HG03159 (cell line): ENCODE data around the gene DNAJC17.

ENCODE experiments used
- ATAC-seq: cut with Tn5 transposase; IDR thresholded peaks from one replicate; pipeline ENCODE4 v1.9.1; 2021; ENCODE audit warnings: mild to moderate bottlenecking, moderate library complexity; ENCODE audit not compliant: unreplicated experiment

The DNAJC17 gene

DNA sequence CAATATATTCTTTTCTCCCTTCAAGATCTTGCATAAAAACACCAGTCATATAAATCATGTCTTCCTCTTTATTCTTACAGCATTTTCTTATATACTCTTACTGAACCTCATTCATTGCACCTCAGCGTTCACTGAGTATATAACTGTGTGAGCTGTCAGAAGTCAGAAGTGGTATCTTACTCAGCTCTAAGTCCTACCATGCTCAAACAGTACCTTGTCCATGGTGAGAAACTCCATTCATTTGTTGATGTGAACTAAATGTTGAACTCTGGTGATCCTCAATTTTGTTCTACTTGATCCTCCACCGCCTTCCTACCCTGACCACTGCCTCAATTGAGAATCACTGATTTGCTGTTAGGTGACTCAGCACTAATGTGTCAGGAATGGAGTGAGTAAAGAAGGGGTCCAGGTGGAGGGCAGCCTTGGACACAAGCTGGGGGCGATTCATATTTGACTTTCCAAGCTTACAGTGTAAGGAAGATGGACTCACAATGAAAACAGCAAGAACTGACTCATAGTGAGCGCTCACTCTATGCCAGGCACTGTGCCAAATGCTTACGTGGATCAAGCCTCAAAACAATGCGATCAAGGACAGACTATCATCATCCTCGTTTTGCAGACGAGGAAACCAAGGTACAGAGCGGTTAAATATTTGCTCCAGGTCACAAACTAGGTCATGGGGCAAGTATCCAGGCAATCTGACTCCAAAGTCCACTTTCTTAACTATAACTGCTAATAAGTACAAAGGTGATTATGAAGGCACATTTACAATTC, 13.9 kb downstream of the DNAJC17 start:
- no peak for ATAC-seq

DNA sequence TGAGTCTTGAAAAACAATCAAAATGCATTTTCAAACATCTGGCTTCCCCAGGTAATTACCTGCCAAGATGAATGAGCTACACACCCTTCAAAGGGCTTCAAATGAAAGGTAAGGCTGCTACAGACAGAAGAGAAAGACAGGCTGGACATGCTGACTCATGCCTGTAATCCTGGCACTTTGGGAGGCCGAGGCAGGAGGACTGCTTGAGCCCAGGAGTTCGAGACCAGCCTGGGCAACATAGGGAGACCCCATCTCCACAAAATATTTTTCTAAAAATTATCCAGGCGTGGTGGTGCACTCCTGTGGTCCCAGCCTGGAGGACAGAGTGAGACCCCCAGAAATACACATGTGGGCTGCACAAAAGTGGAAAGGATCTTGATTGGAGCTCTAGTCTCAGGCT, 14.9 kb downstream of the DNAJC17 start:
- ATAC-seq: no peak

DNA sequence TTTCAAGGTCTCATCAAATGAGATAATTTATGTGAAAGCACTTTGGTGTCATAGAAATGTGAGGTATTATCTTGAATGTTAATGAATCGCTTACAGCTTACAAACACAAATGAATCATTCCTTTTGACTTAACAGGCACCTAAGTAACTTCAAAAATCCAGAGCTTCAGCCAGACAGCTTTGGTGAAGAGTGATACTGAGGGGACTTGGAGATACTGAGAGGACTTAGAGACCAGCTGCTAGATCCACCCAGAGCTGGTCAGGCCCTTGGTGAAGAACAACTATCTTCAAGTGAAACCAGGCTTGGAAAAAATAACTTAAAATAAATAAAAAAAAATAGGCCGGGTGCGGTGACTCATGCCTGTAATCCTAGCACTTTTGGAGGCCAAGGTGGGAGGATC, 16.6 kb downstream of the DNAJC17 start:
- no peak for ATAC-seq

GRCh38 chr15:40789999-40790398, 17.3 kb downstream of the DNAJC17 start:
- ATAC-seq: no peak

DNA sequence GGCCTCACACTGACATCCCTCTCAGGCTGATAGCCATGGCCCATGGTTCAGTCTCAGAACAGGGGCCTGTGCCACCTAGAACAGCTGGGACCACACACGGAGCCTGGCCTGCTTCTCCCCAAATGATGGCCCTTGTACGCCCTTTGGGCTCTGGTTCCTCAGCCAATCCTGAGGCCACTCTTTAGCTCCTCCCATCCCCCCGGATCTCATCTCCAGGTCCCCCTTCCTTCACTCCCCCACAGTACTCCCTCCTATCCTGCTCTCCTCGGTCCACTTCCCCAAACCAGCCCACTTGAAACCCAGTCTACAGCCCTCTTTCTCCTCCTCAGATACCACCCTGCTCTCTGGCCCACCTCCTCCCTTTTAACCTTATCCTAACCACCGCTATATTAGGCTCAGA, 18.2 kb downstream of the DNAJC17 start:
- no peak for ATAC-seq

DNA sequence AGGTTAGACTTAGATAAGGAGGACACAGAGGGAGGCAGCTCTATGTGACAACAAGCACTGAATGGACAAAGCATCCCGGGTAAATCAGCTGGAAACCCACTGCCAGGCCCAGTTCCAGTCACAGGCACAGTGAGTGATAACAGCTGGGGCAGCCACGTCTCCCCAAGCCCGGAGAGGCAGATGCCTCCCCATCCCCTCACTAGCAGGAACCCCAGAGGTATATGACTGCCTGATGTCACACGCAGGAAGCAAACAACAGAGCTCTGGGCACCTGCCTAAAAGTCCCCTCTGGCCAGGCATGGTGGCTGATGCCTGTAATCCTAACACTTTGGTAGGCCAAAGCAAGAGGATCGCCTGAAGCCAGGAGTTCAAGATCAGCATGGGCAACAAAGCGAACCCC, 19.3 kb downstream of the DNAJC17 start:
- no peak for ATAC-seq

DNA sequence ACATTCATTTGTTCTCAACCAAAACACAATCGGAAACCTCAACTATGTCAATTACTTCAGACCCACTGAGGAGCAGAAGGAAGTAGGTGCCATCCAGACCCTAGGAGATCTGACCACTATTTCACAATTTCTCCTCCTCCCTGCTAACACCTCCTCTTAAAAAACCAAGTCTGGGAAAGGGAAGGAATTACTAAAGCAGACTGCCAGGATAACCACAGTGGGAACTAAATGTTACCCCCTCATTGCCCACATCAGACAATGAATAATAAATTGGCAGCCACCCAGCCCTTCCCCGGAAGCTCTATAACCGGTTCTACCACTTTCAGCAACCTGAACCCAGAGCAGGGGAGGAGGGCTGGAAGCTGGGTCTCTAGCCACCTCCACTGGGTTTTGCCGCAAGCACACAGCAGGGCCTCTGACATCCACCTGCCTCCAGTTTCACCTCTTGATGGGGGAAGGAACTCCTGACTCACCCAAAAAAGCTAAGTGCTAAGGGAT, 19.9 kb downstream of the DNAJC17 start:
- ATAC-seq: no peak

- no peak for ATAC-seq
Measured at GRCh38 chr15:40785814-40786213, 21.5 kb downstream of the DNAJC17 start.

GRCh38 chr15:40785164-40785563, 22.1 kb downstream of the DNAJC17 start:
- no peak for ATAC-seq

GRCh38 chr15:40782609-40783227, 24.6 kb downstream of the DNAJC17 start:
- ATAC-seq: no peak

DNA sequence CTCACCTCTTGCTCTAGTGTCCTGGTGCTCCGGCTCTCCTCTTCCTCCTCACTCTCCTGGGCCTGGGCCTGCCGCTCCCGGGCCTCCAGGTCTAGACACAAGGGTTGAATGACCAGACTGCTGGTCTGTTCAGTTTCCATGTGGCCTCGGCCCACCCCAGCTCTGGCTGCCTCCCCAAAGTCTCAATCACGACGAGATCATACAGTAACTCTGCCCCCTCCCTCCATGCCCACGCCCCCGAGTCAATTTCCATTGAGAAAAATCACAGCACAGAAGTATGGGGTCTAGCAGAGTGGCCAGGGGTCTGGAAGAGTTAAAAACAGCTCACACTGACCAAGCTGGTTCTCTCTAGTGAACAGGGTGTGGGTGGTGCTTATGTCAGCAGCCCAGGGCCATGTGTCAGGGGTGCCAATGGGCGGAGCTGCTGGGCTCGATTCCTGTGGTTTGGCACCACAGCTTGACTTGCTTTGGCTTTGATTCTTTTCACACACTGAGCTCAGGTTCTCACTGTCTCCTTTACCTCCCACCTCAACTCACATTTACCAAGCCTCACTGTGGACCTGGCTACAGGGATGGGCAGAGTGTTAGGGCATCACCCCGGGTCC, 30.6 kb downstream of the DNAJC17 start:
- no peak for ATAC-seq

DNA sequence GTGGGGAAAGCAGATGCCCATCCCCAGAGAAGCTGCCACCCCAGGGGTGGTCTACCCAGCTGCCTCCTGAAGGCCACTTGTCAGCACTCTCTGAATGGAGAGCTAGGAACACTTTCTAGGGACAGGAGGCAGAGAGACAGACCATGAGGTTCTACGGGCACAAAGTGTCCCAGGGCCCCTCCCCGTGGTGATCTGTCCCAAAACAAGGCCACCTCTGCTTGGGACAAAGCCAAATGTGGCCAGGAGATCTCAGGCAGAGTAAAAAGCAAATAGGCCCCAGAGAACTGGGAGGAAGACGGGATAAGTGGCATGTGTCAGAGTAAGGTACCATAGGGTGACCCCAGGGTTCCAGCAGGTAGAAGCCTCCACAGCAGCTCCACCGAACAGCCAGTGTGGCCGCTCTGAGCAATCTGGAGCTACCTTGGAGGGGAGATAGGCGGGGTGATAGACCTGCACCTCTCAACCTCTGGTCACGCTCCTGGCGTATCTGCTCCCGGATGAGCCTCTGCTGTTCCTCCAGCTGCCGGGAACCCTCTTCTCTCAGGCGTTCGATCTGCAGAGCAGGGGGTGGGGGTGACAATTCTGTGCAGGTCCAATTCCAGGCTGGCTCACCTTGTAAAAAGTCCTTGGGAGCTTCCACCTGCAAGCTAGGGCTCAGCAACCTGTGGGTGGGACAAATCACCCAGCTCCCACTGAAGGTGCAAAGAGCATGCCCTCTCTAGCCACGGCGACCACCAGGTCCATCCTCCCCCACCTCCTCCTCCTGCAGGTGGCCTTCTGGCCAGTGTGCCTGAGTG, 31.3 kb downstream of the DNAJC17 start:
- no peak for ATAC-seq

GRCh38 chr15:40775007-40775406, 32.3 kb downstream of the DNAJC17 start:
- ATAC-seq: no peak

DNA sequence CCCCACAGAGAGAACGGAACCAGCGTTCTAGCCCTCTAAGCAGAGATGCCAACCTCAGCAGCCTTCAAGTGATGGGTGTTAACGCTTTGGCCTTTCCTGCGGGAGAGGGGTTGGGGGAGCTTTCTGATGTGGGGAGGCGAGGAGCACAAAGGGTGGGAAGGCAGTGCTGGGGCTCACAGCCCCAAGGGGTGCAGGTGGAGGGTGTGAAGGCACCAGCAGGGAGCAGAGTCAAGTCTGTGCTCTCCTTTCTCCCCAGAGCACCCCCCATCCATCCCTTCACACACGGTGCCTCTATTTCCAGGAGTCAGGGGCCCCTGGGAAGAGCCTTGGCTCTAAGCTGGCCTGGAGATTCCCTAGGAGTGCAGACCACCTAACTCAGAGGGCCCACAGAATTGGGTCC, 33.4 kb downstream of the DNAJC17 start:
- ATAC-seq: no peak

- no peak for ATAC-seq
Measured at GRCh38 chr15:40773496-40773895, 33.8 kb downstream of the DNAJC17 start.

GRCh38 chr15:40772014-40772413, 35.3 kb downstream of the DNAJC17 start:
- ATAC-seq: no peak

DNA sequence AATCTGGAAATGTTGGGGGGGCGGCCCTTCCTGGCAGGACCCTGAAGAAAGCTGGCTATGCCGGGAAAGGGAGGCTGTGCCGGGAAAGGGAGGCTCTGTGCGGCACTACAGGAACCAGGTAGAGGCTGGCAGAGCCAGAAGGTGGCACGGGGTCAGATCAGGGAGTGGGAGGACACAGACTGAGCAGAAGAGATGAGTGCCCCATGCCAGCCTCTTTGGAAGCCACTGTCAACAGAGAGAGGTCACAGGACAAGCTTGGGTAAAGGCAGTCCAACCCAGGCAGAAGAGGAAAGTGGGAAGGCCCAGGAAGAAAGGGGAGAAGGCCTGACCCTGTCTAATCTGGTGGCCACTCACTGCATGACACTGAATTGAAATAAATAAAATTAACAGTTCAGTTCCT, 36.0 kb downstream of the DNAJC17 start:
- ATAC-seq: no peak

GRCh38 chr15:40770147-40770721, 37.0 kb downstream of the DNAJC17 start:
- ATAC-seq: no peak

- ATAC-seq: no peak
Measured at GRCh38 chr15:40769274-40770146, 37.8 kb downstream of the DNAJC17 start, which contains the start of gene C15orf62. Gene C15orf62, plus strand, starts transcription at chr15:40769980. Its CDS starts 516 bp downstream, at chr15:40770496.
